HepG2 (cell line): ENCODE results near the gene USP30. TPM values are rescaled to one million over a fixed set of nuclear protein-coding genes. Genes with fewer than 3 reads are reported as not detected.

ENCODE experiments used
- ARNT2 ChIP-seq: sonication (generic); formaldehyde crosslinking; IDR thresholded peaks from 2 replicates; pipeline ENCODE4 v1.8.0; 2022; ENCODE audit warnings: mild to moderate bottlenecking, low read depth, missing genetic modification reagents, moderate library complexity
- ATF7 ChIP-seq, 2 experiments: fragments of 450-650 bp in 1 of 2; sonication (generic) in 1 of 2; formaldehyde crosslinking in 1 of 2; IDR thresholded peaks; 2 replicates each; pipeline versions ENCODE4 v1.4.0 to v1.6.1; 2016 to 2020; ENCODE audit warnings: antibody characterized with exemption in 1 of 2, mild to moderate bottlenecking in 1 of 2, missing genetic modification reagents in 1 of 2
- GFI1 ChIP-seq: sonication (generic); formaldehyde crosslinking; IDR thresholded peaks from 2 replicates; pipeline ENCODE4 v1.5.0; 2020; ENCODE audit warnings: missing genetic modification reagents, mild to moderate bottlenecking, borderline replicate concordance
- GMEB1 ChIP-seq: sonication (generic); formaldehyde crosslinking; IDR thresholded peaks from 2 replicates; pipeline ENCODE4 v1.5.1; 2020; ENCODE audit warnings: missing genetic modification reagents, mild to moderate bottlenecking, borderline replicate concordance
- GPBP1L1 ChIP-seq: sonication (generic); formaldehyde crosslinking; IDR thresholded peaks from 2 replicates; pipeline ENCODE4 v1.5.0; 2020; ENCODE audit warnings: mild to moderate bottlenecking, missing genetic modification reagents
- HMGXB4 ChIP-seq, 2 experiments: sonication (generic) in 1 of 2; formaldehyde crosslinking in 1 of 2; IDR thresholded peaks; 2 replicates each; pipeline versions ENCODE4 v1.4.0 to v1.6.1; 2018 to 2020; ENCODE audit warnings: missing genetic modification reagents in 2 of 2, borderline replicate concordance in 1 of 2, low read depth in 1 of 2, mild to moderate bottlenecking in 1 of 2, missing biosample characterization in 1 of 2
- MTA1 ChIP-seq: sonication (generic); formaldehyde crosslinking; IDR thresholded peaks from 2 replicates; pipeline ENCODE4 v1.4.0; 2020; ENCODE audit warnings: missing genetic modification reagents, mild to moderate bottlenecking, borderline replicate concordance
- RFX5 ChIP-seq: IDR thresholded peaks from 2 replicates; pipeline ENCODE4 v1.6.1; 2011; ENCODE audit warnings: low read depth, low read length, improper control_type of control experiment
- RFXAP ChIP-seq: sonication (generic); formaldehyde crosslinking; IDR thresholded peaks from 2 replicates; pipeline ENCODE4 v1.4.0; 2020; ENCODE audit warnings: missing genetic modification reagents, borderline replicate concordance
- TEAD3 ChIP-seq: optimal IDR thresholded peaks from 2 replicates; pipeline ENCODE3; 2016; ENCODE audit warnings: borderline replicate concordance
- ZFAT ChIP-seq: sonication (generic); formaldehyde crosslinking; conservative IDR thresholded peaks from 2 replicates; pipeline ENCODE4 v1.8.1; 2023; ENCODE audit warnings: missing genetic modification reagents, inconsistent platforms
- ZFP82 ChIP-seq: sonication (generic); formaldehyde crosslinking; IDR thresholded peaks from 2 replicates; pipeline ENCODE4 v1.5.1; 2020; ENCODE audit warnings: mild to moderate bottlenecking, missing genetic modification reagents, borderline replicate concordance
- ZNF274 ChIP-seq: sonication (generic); formaldehyde crosslinking; IDR thresholded peaks from 2 replicates; pipeline ENCODE4 v1.5.1; 2020; ENCODE audit warnings: mild to moderate bottlenecking, missing genetic modification reagents
- ZNF777 ChIP-seq: sonication (generic); formaldehyde crosslinking; IDR thresholded peaks from 2 replicates; pipeline ENCODE4 v1.4.0; 2020; ENCODE audit warnings: missing genetic modification reagents
- polyA plus RNA-seq, 8 experiments: library from polyadenylated mRNA; depleted of rRNA in 3 of 8; stranded (reverse) in 7 of 8; unstranded in 1 of 8; fragments of >200 nt; fragmentation: Illumina TruSeq in 4 of 8; extraction: Trizol in 4 of 8; gene quantifications; 2 replicates each; pipeline versions ENCODE4 v1.2.1 to v1.2.3, GENCODE V29; 2011 to 2016; ENCODE audit warnings: low read depth in 4 of 8, missing spikeins in 1 of 8, mixed read lengths in 1 of 8; ENCODE audit not compliant: insufficient read depth in 1 of 8
- total RNA-seq, 5 experiments: library from RNA; depleted of rRNA; stranded (reverse); fragments of >200 nt; fragmentation: Illumina TruSeq; extraction: Trizol; gene quantifications; 2 replicates each; pipeline ENCODE4 v1.2.3, GENCODE V29; 2016; ENCODE audit warnings: low read depth in 1 of 5
- TF ChIP-seq, protein P1 (sequence below): sonication (generic); formaldehyde crosslinking; IDR thresholded peaks from 2 replicates; pipeline ENCODE4 v1.5.1; 2020; ENCODE audit warnings: missing genetic modification reagents, mild to moderate bottlenecking, borderline replicate concordance
- TF ChIP-seq, protein P2 (sequence below): sonication (generic); formaldehyde crosslinking; IDR thresholded peaks from 2 replicates; pipeline ENCODE4 v1.4.0; 2020; ENCODE audit warnings: missing genetic modification reagents

Gene USP30
- total and polyA plus RNA-seq, 2 of the 13 experiments (the other 11 are each of a cell fraction or from before 2014, with no cell fraction given), result 11.2 to 20.8 TPM

GRCh38 chr12:109110988-109111495 lies 58.7 kb downstream of the USP30 start (continued):
- TF ChIP-seq, protein P1, sequence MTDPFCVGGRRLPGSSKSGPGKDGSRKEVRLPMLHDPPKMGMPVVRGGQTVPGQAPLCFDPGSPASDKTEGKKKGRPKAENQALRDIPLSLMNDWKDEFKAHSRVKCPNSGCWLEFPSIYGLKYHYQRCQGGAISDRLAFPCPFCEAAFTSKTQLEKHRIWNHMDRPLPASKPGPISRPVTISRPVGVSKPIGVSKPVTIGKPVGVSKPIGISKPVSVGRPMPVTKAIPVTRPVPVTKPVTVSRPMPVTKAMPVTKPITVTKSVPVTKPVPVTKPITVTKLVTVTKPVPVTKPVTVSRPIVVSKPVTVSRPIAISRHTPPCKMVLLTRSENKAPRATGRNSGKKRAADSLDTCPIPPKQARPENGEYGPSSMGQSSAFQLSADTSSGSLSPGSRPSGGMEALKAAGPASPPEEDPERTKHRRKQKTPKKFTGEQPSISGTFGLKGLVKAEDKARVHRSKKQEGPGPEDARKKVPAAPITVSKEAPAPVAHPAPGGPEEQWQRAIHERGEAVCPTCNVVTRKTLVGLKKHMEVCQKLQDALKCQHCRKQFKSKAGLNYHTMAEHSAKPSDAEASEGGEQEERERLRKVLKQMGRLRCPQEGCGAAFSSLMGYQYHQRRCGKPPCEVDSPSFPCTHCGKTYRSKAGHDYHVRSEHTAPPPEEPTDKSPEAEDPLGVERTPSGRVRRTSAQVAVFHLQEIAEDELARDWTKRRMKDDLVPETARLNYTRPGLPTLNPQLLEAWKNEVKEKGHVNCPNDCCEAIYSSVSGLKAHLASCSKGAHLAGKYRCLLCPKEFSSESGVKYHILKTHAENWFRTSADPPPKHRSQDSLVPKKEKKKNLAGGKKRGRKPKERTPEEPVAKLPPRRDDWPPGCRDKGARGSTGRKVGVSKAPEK, result no peak
- TF ChIP-seq TEAD3 (CRISPR knock-in tag) (peak; percentile 36), RFXAP (no peak; the same call in 1 of the 2 replicates), GFI1 (no peak), GPBP1L1 (CRISPR knock-in tag) (no peak), ZNF777 (CRISPR knock-in tag) (peak; percentile 68), ZFP82 (CRISPR knock-in tag) (no peak), RFX5 (peak; percentile 72), ZNF274 (CRISPR knock-in tag) (peak; percentile 58; the same call in 1 of the 2 replicates), ATF7 (IDR thresholded peaks at IDR 0.05) (no peak), ATF7 (CRISPR knock-in tag; IDR thresholded peaks at IDR 0.05) (peak; percentile 59; the same call in 1 of the 2 replicates), MTA1 (CRISPR knock-in tag) (peak; percentile 60; the same call in 1 of the 2 replicates), HMGXB4 (CRISPR knock-in tag; IDR thresholded peaks at IDR 0.05; ENCODE audit: borderline replicate concordance in 1 of 2, low read depth in 1 of 2) (peak; percentile 43 to 72; a peak in 3 of 4 replicates), GMEB1 (CRISPR knock-in tag) (peak; percentile 40; the same call in 1 of the 2 replicates), ARNT2 (CRISPR knock-in tag) (peak; percentile 77; the same call in 1 of the 2 replicates), ZFAT (CRISPR knock-in tag) (no peak)
- TF ChIP-seq, protein P2, sequence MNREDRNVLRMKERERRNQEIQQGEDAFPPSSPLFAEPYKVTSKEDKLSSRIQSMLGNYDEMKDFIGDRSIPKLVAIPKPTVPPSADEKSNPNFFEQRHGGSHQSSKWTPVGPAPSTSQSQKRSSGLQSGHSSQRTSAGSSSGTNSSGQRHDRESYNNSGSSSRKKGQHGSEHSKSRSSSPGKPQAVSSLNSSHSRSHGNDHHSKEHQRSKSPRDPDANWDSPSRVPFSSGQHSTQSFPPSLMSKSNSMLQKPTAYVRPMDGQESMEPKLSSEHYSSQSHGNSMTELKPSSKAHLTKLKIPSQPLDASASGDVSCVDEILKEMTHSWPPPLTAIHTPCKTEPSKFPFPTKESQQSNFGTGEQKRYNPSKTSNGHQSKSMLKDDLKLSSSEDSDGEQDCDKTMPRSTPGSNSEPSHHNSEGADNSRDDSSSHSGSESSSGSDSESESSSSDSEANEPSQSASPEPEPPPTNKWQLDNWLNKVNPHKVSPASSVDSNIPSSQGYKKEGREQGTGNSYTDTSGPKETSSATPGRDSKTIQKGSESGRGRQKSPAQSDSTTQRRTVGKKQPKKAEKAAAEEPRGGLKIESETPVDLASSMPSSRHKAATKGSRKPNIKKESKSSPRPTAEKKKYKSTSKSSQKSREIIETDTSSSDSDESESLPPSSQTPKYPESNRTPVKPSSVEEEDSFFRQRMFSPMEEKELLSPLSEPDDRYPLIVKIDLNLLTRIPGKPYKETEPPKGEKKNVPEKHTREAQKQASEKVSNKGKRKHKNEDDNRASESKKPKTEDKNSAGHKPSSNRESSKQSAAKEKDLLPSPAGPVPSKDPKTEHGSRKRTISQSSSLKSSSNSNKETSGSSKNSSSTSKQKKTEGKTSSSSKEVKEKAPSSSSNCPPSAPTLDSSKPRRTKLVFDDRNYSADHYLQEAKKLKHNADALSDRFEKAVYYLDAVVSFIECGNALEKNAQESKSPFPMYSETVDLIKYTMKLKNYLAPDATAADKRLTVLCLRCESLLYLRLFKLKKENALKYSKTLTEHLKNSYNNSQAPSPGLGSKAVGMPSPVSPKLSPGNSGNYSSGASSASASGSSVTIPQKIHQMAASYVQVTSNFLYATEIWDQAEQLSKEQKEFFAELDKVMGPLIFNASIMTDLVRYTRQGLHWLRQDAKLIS (CRISPR knock-in tag), result no peak
